Activated CD4-positive, alpha-beta T cell treated with anti-CD3 and anti-CD28 coated beads, Interleukin-2, amount 50 U/mL, for 4 hours (primary cell): ENCODE measurements around the gene FARS2.

ENCODE experiments used
- DNase-seq, 2 experiments: peaks; one replicate each; pipeline ENCODE4 v3.0.0-alpha.2; 2020

FARS2 gene

GRCh38 chr6:5595184-5595583, 333.9 kb downstream of the FARS2 start:
- no peak for DNase-seq

GRCh38 chr6:5597413-5597812, 336.1 kb downstream of the FARS2 start:
- DNase-seq = no peak

- no peak for DNase-seq
These were observed 336.8 kb downstream of the FARS2 start for GRCh38 chr6:5598123-5598522.

GRCh38 chr6:5599127-5599526, 337.8 kb downstream of the FARS2 start:
- DNase-seq = no peak

- DNase-seq = no peak
These were observed 344.6 kb downstream of the FARS2 start for GRCh38 chr6:5605937-5606336.

GRCh38 chr6:5606546-5606945, 345.2 kb downstream of the FARS2 start:
- no peak for DNase-seq

- no peak for DNase-seq
These were observed 349.3 kb downstream of the FARS2 start for GRCh38 chr6:5610640-5611039.

GRCh38 chr6:5617179-5617578, 355.9 kb downstream of the FARS2 start:
- DNase-seq = no peak

- DNase-seq = peak in 1 of 2 experiments; percentile 5
These were observed 357.9 kb downstream of the FARS2 start for GRCh38 chr6:5619249-5619648.

GRCh38 chr6:5622276-5623005, 361.1 kb downstream of the FARS2 start:
- no peak for DNase-seq

GRCh38 chr6:5623769-5624168, 362.5 kb downstream of the FARS2 start:
- no peak for DNase-seq

- DNase-seq = no peak
These were observed 362.9 kb downstream of the FARS2 start for GRCh38 chr6:5624256-5624655.

- no peak for DNase-seq
These were observed 365.6 kb downstream of the FARS2 start for GRCh38 chr6:5626727-5627426.

GRCh38 chr6:5630636-5631035, 369.3 kb downstream of the FARS2 start:
- no peak for DNase-seq

- no peak for DNase-seq
These were observed 371.1 kb downstream of the FARS2 start for GRCh38 chr6:5632348-5632935.

- no peak for DNase-seq
These were observed 373.2 kb downstream of the FARS2 start for GRCh38 chr6:5634525-5634924.

GRCh38 chr6:5636210-5637030, 375.1 kb downstream of the FARS2 start:
- DNase-seq = no peak

- DNase-seq = no peak
These were observed 376.4 kb downstream of the FARS2 start for GRCh38 chr6:5637714-5638113.

GRCh38 chr6:5638666-5639065, 377.4 kb downstream of the FARS2 start:
- no peak for DNase-seq

- no peak for DNase-seq
These were observed 377.9 kb downstream of the FARS2 start for GRCh38 chr6:5639193-5639592.

GRCh38 chr6:5640614-5641013, 379.3 kb downstream of the FARS2 start:
- no peak for DNase-seq

GRCh38 chr6:5644523-5645185, 383.3 kb downstream of the FARS2 start:
- no peak for DNase-seq
